ENCODE results near the gene PBXIP1. TPM values are rescaled to one million over a fixed set of nuclear protein-coding genes. Genes with fewer than 3 reads are reported as not detected.

Gene PBXIP1
- total RNA-seq, 1 experiment from 2014 or later, result 11.3 TPM

GRCh38 chr1:154970631-154971340 lies 14.9 kb upstream of the PBXIP1 start, which contains the start of gene SHC1:
TSS of gene SHC1 (minus strand) at chr1:154970747. CDS start at chr1:154970526, 221 bp downstream.
- no peaks in the 10 kb centered on the region for H3K9me3 Mint-ChIP-seq (ENCODE audit: unreplicated experiment)
- H3K27ac Mint-ChIP-seq (ENCODE audit: low read depth, unreplicated experiment), result no peak within 1 kb of the TSS
- peaks cover 53% of the 10 kb centered on the region for H3K36me3 Mint-ChIP-seq (ENCODE audit: insufficient read depth, unreplicated experiment)
- H3K4me1 Mint-ChIP-seq (ENCODE audit: insufficient read depth, unreplicated experiment), result peaks cover 40% of the 10 kb centered on the region
- POLR2A ChIA-PET, result interaction anchor here (0.6 to 41.1 kb wide), 31 partner anchors 0 to 964 kb away, joined by 3 to 1917 read pairs (median 6); partner anchors contain the start of genes ADAM15, ADAR, CKS1B and CLK2
- no peak for TF ChIP-seq CTCF (IDR thresholded peaks at IDR 0.05; ENCODE audit: unreplicated experiment)
- H3K4me3 Mint-ChIP-seq (ENCODE audit: unreplicated experiment), result no peak within 1 kb of the TSS
- H3K27me3 Mint-ChIP-seq (ENCODE audit: insufficient read depth, unreplicated experiment), result no peaks in the 10 kb centered on the region
- peak; percentile 99 for DNase-seq (ENCODE audit: unreplicated experiment)
- intact Hi-C loops (cut with micrococcal nuclease), result loop anchor here (1.0 to 5.0 kb wide), 3 partner anchors 14 to 202 kb away; partner anchors contain the start of genes KRTCAP2 and TRIM46
- no TSS peak for BruUV-seq (replicated peaks)
- CTCF ChIA-PET, result interaction anchor here (0.5 to 6.7 kb wide), 32 partner anchors 9 to 411 kb away, joined by 3 to 64 read pairs (median 5); partner anchors contain the start of genes ADAM15, FLAD1, KRTCAP2 and LENEP

DNA sequence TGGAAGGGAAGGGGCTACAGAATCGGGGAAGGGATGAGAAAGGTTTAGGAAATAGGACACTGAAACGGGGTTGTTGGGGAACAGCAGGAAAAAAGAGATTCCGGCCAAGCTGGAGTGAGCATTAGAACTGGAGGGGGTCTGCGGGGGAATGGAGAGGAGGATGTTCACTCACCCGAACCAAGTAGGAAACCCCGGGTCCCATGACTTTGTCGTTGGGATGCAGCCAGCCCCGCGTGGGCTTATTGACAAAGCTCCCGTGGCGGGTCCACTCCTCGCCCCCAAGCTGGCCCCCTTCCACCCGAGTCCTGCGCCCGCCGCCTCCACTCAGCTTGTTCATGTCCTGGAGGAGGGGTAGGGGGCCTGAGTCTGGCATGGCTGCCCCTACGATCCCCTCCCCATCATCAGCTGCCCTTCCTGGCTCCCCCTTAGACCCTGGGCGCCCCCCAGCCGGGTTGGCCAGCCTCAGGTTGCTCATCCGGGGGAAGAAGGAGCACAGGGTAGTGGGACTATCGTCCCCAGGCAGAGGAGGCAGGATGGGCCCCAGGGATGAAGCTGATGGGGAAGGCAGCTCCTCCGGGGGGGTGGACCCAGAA lies 14.1 kb upstream of the PBXIP1 start:
- no peaks in the 10 kb centered on the region for H3K27me3 Mint-ChIP-seq (ENCODE audit: insufficient read depth, unreplicated experiment)
- intact Hi-C loops (cut with micrococcal nuclease), result loop anchor here (2.0 to 5.0 kb wide), 2 partner anchors 15 to 202 kb away; partner anchors contain the start of genes KRTCAP2 and TRIM46

GRCh38 chr1:154969246-154969645 lies 13.3 kb upstream of the PBXIP1 start:
- intact Hi-C loops (cut with micrococcal nuclease), result no loop called here
- no TSS peak for BruUV-seq (replicated peaks)
- H3K27ac Mint-ChIP-seq (ENCODE audit: low read depth, unreplicated experiment), result no peak overlapping the region

More for the DNA sequence above, 14.1 kb upstream of the PBXIP1 start:
- Mint-ChIP-seq H3K36me3 (ENCODE audit: insufficient read depth, unreplicated experiment) (peaks cover 61% of the 10 kb centered on the region), H3K27ac (ENCODE audit: low read depth, unreplicated experiment) (no peak overlapping the region), H3K4me1 (ENCODE audit: insufficient read depth, unreplicated experiment) (peaks cover 49% of the 10 kb centered on the region), H3K9me3 (ENCODE audit: unreplicated experiment) (no peaks in the 10 kb centered on the region), H3K4me3 (ENCODE audit: unreplicated experiment) (no peak overlapping the region)
- TSS peak; percentile 1 for BruUV-seq (replicated peaks)
- CTCF ChIA-PET, result interaction anchor here (0.6 to 6.7 kb wide), 25 partner anchors 8 to 410 kb away, joined by 3 to 64 read pairs (median 5); partner anchors contain the start of genes ADAM15, FLAD1, LENEP and PMVK
- no peak for TF ChIP-seq CTCF (IDR thresholded peaks at IDR 0.05; ENCODE audit: unreplicated experiment)
- POLR2A ChIA-PET, result interaction anchor here (0.9 to 41.1 kb wide), 28 partner anchors 1 to 965 kb away, joined by 3 to 1917 read pairs (median 6); partner anchors contain the start of genes ADAM15, ADAR, CKS1B and EFNA1
- no peak for DNase-seq (ENCODE audit: unreplicated experiment)

More at GRCh38 chr1:154969246-154969645, 13.3 kb upstream of the PBXIP1 start:
- Mint-ChIP-seq H3K9me3 (ENCODE audit: unreplicated experiment) (no peaks in the 10 kb centered on the region), H3K4me1 (ENCODE audit: insufficient read depth, unreplicated experiment) (peaks cover 49% of the 10 kb centered on the region), H3K4me3 (ENCODE audit: unreplicated experiment) (no peak overlapping the region), H3K27me3 (ENCODE audit: insufficient read depth, unreplicated experiment) (no peaks in the 10 kb centered on the region), H3K36me3 (ENCODE audit: insufficient read depth, unreplicated experiment) (peaks cover 68% of the 10 kb centered on the region)
- ChIA-PET CTCF (interaction anchor here (0.7 to 6.7 kb wide), 11 partner anchors 7 to 116 kb away, joined by 3 to 64 read pairs (median 7); partner anchors contain the start of genes FLAD1, LENEP, PYGO2 and ZBTB7B), POLR2A (interaction anchor here (0.6 to 41.1 kb wide), 14 partner anchors 2 to 224 kb away, joined by 3 to 1917 read pairs (median 75); partner anchors contain the start of genes ADAM15, CKS1B, EFNA1 and EFNA3)
- no peak for TF ChIP-seq CTCF (IDR thresholded peaks at IDR 0.05; ENCODE audit: unreplicated experiment)
- no peak for DNase-seq (ENCODE audit: unreplicated experiment)
